Activated effector memory CD4-positive, alpha-beta T cell treated with Interleukin-2 at 50 U/mL for 16 hours (primary cell): ENCODE data around the gene XIRP2.

Experiments used
- DNase-seq: peaks from one replicate; pipeline ENCODE4 v3.0.0-alpha.2; 2020

Gene XIRP2

GRCh38 chr2:167142554-167142953, 254.3 kb downstream of the XIRP2 start:
- DNase-seq: no peak

GRCh38 chr2:167144179-167144898, 256.1 kb downstream of the XIRP2 start:
- no peak for DNase-seq

GRCh38 chr2:167147271-167147941, 259.1 kb downstream of the XIRP2 start:
- no peak for DNase-seq

- no peak for DNase-seq
Observed at GRCh38 chr2:167151894-167152293, 263.6 kb downstream of the XIRP2 start.

GRCh38 chr2:167157523-167157922, 269.2 kb downstream of the XIRP2 start:
- DNase-seq: no peak

- DNase-seq: no peak
Observed at GRCh38 chr2:167177196-167177595, 288.9 kb downstream of the XIRP2 start.

GRCh38 chr2:167181134-167181533, 292.9 kb downstream of the XIRP2 start:
- no peak for DNase-seq

- DNase-seq: no peak
Observed at GRCh38 chr2:167181688-167182087, 293.4 kb downstream of the XIRP2 start.

- no peak for DNase-seq
Observed at GRCh38 chr2:167182403-167182802, 294.1 kb downstream of the XIRP2 start.

GRCh38 chr2:167183931-167184330, 295.7 kb downstream of the XIRP2 start:
- no peak for DNase-seq

- DNase-seq: no peak
Observed at GRCh38 chr2:167186465-167186864, 298.2 kb downstream of the XIRP2 start.

- DNase-seq: no peak
Observed at GRCh38 chr2:167187049-167187727, 298.9 kb downstream of the XIRP2 start.

GRCh38 chr2:167187978-167188967, 300.0 kb downstream of the XIRP2 start:
- DNase-seq: no peak

GRCh38 chr2:167190053-167190452, 301.8 kb downstream of the XIRP2 start:
- DNase-seq: no peak

- no peak for DNase-seq
Observed at GRCh38 chr2:167191588-167191987, 303.3 kb downstream of the XIRP2 start.

GRCh38 chr2:167192833-167193232, 304.6 kb downstream of the XIRP2 start:
- DNase-seq: no peak

- DNase-seq: no peak
Observed at GRCh38 chr2:167196461-167197252, 308.4 kb downstream of the XIRP2 start.

GRCh38 chr2:167198009-167198408, 309.7 kb downstream of the XIRP2 start:
- no peak for DNase-seq

GRCh38 chr2:167198576-167198975, 310.3 kb downstream of the XIRP2 start:
- DNase-seq: no peak

GRCh38 chr2:167200019-167200418, 311.7 kb downstream of the XIRP2 start:
- DNase-seq: no peak

- DNase-seq: no peak
Observed at GRCh38 chr2:167209784-167210183, 321.5 kb downstream of the XIRP2 start.
